ENCODE measurements around the gene CASR.

DNA sequence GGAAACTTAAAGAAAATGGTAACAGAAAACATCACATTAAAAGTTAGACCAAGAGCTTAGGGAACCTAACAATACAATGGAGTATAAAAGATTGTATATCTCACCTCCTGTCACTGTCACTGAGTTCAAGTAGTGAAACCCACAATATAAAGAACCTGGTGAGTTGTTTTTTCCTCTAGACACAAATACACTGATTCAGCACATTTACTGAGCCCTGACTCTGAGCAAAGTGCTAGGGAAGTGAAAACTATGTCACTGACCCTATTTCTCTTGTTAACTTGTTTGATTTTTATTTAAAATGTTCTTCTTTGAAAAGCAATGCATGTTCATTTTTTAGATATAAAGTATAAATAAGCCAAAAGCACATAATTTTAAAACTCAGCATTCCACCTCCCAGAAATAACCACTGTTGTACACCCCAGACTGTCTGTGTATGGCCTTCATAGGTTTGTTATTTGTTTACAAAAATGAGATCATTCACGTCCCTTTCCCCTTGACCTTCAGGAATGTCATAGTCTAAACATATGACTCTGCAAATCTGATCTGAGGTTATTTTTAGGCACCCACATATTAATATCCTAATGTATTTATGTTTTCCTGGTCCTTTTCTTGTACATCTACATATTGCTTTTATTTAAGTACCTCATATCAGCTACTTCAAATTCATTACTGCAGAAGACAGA is 72.4 kb downstream of the CASR start:
- no peak for TF ChIP-seq EZH2 (IDR thresholded peaks at IDR 0.05; ENCODE audit: borderline replicate concordance, low read depth, low read length, poor library complexity, severe bottlenecking)
- TF ChIP-seq, protein P1, sequence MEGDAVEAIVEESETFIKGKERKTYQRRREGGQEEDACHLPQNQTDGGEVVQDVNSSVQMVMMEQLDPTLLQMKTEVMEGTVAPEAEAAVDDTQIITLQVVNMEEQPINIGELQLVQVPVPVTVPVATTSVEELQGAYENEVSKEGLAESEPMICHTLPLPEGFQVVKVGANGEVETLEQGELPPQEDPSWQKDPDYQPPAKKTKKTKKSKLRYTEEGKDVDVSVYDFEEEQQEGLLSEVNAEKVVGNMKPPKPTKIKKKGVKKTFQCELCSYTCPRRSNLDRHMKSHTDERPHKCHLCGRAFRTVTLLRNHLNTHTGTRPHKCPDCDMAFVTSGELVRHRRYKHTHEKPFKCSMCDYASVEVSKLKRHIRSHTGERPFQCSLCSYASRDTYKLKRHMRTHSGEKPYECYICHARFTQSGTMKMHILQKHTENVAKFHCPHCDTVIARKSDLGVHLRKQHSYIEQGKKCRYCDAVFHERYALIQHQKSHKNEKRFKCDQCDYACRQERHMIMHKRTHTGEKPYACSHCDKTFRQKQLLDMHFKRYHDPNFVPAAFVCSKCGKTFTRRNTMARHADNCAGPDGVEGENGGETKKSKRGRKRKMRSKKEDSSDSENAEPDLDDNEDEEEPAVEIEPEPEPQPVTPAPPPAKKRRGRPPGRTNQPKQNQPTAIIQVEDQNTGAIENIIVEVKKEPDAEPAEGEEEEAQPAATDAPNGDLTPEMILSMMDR (conservative IDR thresholded peaks at IDR 0.05; ENCODE audit: low read depth, low read length) = no peak

All from A673 (cell line).